Measurements from ENCODE around the gene DNAJC15.
"Not testable (repeated sequence)": the region's sequence is repeated elsewhere in the genome, so short reads cannot be mapped to it uniquely, and the experiment has no call there.

DNAJC15 gene

GRCh38 chr13:43005460-43006236 is 17.7 kb upstream of the DNAJC15 start:
- DNase-seq, result no peak

- no peak for DNase-seq
Measured at GRCh38 chr13:43006893-43007631, 16.3 kb upstream of the DNAJC15 start.

GRCh38 chr13:43008596-43008995 is 14.8 kb upstream of the DNAJC15 start:
- DNase-seq, result no peak

GRCh38 chr13:43009506-43009905 is 13.9 kb upstream of the DNAJC15 start:
- no peak for DNase-seq

- peak; percentile 48 for DNase-seq
Measured at GRCh38 chr13:43014162-43014561, 9.2 kb upstream of the DNAJC15 start.

- DNase-seq, result no peak
Measured at GRCh38 chr13:43016226-43016625, 7.2 kb upstream of the DNAJC15 start.

- DNase-seq, result no peak
Measured at GRCh38 chr13:43019811-43020210, 3.6 kb upstream of the DNAJC15 start.

GRCh38 chr13:43020794-43021193 is 2.6 kb upstream of the DNAJC15 start:
- no peak for DNase-seq

- DNase-seq, result no peak
Measured at GRCh38 chr13:43021926-43022670, 1.3 kb upstream of the DNAJC15 start.

- no peak for DNase-seq
Measured at GRCh38 chr13:43022934-43023288, 475 bp upstream of the DNAJC15 start.

GRCh38 chr13:43026262-43026661 is 2.9 kb downstream of the DNAJC15 start:
- DNase-seq, result no peak

GRCh38 chr13:43030548-43030947 is 7.2 kb downstream of the DNAJC15 start:
- no peak for DNase-seq

GRCh38 chr13:43031881-43032280 is 8.5 kb downstream of the DNAJC15 start:
- no peak for DNase-seq

GRCh38 chr13:43033038-43033437 is 9.7 kb downstream of the DNAJC15 start:
- DNase-seq, result no peak

GRCh38 chr13:43036351-43037250 is 13.2 kb downstream of the DNAJC15 start:
- no peak for DNase-seq

- no peak for DNase-seq
Measured at GRCh38 chr13:43039966-43040365, 16.6 kb downstream of the DNAJC15 start.

- not testable (repeated sequence) for DNase-seq
Measured at GRCh38 chr13:43040581-43041368, 17.4 kb downstream of the DNAJC15 start.

GRCh38 chr13:43041369-43041921 is 18.1 kb downstream of the DNAJC15 start:
- no peak for DNase-seq

- DNase-seq, result no peak
Measured at GRCh38 chr13:43042410-43042921, 19.1 kb downstream of the DNAJC15 start.

- DNase-seq, result no peak
Measured at GRCh38 chr13:43044720-43045301, 21.4 kb downstream of the DNAJC15 start.

- not testable (repeated sequence) for DNase-seq
Measured at GRCh38 chr13:43045302-43045773, 22.0 kb downstream of the DNAJC15 start.
